ENCODE data around the gene AP4E1.
A peak's percentile ranks its signal among the peaks of the same experiment; 100 is the strongest.

The AP4E1 gene

GRCh38 chr15:50977162-50977561, 68.7 kb downstream of the AP4E1 start:
- TF ChIP-seq CTCF (IDR thresholded peaks at IDR 0.05; ENCODE audit: low read depth, low read length), result no peak
- peak; percentile 43 to 56 for DNase-seq (ENCODE audit: low read depth in 2 of 2)
- H3K4me3 ChIP-seq (replicated peaks in 1 of 2; ENCODE audit: low read depth in 2 of 2, low read length in 2 of 2), result no peak overlapping the region

- TF ChIP-seq CTCF (IDR thresholded peaks at IDR 0.05; ENCODE audit: low read depth, low read length), result no peak
- H3K4me3 ChIP-seq (replicated peaks in 1 of 2; ENCODE audit: low read depth in 2 of 2, low read length in 2 of 2), result no peak overlapping the region
- DNase-seq (ENCODE audit: low read depth in 2 of 2), result no peak
Observed at GRCh38 chr15:50978580-50978979, 70.1 kb downstream of the AP4E1 start.

GRCh38 chr15:50979041-50979440, 70.6 kb downstream of the AP4E1 start:
- DNase-seq (ENCODE audit: low read depth in 2 of 2), result peak in 1 of 2 donors; percentile 14
- TF ChIP-seq CTCF (IDR thresholded peaks at IDR 0.05; ENCODE audit: low read depth, low read length), result no peak
- no peak overlapping the region for H3K4me3 ChIP-seq (replicated peaks in 1 of 2; ENCODE audit: low read depth in 2 of 2, low read length in 2 of 2)

- no peak overlapping the region for H3K4me3 ChIP-seq (replicated peaks in 1 of 2; ENCODE audit: low read depth in 2 of 2, low read length in 2 of 2)
- no peak for TF ChIP-seq CTCF (IDR thresholded peaks at IDR 0.05; ENCODE audit: low read depth, low read length)
- DNase-seq (ENCODE audit: low read depth in 2 of 2), result peak in 1 of 2 donors; percentile 29
Observed at GRCh38 chr15:50993598-50993997, 85.1 kb downstream of the AP4E1 start.

GRCh38 chr15:50996641-50997040, 88.2 kb downstream of the AP4E1 start:
- TF ChIP-seq CTCF (IDR thresholded peaks at IDR 0.05; ENCODE audit: low read depth, low read length), result no peak
- DNase-seq (ENCODE audit: low read depth in 2 of 2), result peak in 1 of 2 donors; percentile 72
- H3K4me3 ChIP-seq (replicated peaks in 1 of 2; ENCODE audit: low read depth in 2 of 2, low read length in 2 of 2), result no peak overlapping the region

- no peak for TF ChIP-seq CTCF (IDR thresholded peaks at IDR 0.05; ENCODE audit: low read depth, low read length)
- no peak overlapping the region for H3K4me3 ChIP-seq (replicated peaks in 1 of 2; ENCODE audit: low read depth in 2 of 2, low read length in 2 of 2)
- DNase-seq (ENCODE audit: low read depth in 2 of 2), result no peak
Observed at GRCh38 chr15:50997371-50998051, 89.0 kb downstream of the AP4E1 start.

GRCh38 chr15:51004103-51004551, 95.6 kb downstream of the AP4E1 start:
- H3K4me3 ChIP-seq (replicated peaks in 1 of 2; ENCODE audit: low read depth in 2 of 2, low read length in 2 of 2), result no peak overlapping the region
- peak; percentile 56 to 85 for DNase-seq (ENCODE audit: low read depth in 2 of 2)
- no peak for TF ChIP-seq CTCF (IDR thresholded peaks at IDR 0.05; ENCODE audit: low read depth, low read length)
